HG03159 (cell line): ENCODE results near the gene NINJ1.

ENCODE experiments used
- ATAC-seq: cut with Tn5 transposase; IDR thresholded peaks from one replicate; pipeline ENCODE4 v1.9.1; 2021; ENCODE audit warnings: mild to moderate bottlenecking, moderate library complexity; ENCODE audit not compliant: unreplicated experiment

Gene NINJ1

DNA sequence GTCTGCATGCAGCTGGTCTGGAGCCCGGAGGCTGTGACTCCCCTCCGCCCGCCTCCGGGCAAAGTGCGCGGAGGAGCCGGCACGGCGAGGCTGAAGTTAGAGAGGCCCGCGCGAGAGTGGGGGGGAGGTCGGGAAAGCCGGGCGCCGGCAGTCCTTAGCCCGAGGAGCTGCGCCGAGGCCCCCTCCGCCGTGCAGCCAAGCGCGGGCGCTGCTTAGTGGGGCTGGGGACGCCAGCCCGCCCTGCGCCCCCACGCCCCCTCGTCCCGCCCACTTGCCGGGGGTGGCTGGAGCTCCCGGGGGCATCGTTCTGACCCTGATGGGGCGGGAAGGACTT lies 403 bp downstream of the NINJ1 start:
- ATAC-seq: no peak

DNA sequence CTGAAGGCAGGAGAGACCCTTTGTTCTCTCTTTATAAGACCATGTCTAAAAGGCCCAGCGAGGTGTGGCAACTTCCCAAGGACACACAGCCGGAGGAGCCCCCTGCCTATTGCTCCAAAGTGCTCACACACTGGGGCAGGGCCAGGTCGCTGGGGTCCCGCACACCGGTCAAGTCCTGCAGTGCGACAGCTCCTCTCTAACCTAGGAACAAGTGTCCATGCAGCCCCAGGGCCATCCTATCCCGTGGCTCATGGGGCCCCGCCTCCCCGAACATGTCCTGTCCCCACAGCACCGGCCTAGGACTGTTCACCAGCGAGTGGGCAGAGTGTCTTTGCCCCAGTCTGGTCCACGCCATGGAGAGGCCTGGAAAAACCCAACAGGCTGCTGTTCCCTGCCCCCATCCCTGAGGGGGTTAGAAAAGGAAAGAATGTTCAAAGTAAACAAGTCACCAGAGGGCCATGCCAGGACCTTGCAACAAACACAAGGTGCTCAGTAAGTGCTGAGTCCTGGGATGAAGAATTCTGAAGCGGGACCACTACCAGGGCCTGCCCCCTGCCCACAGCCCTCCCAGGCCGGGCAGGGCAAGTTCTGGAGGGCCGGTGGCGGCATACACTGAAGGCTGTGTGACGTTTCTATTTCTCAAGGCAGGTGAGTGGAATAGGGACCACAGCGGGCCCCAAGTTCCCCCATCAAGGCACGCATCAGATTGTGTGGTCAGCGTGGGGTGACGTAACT lies 938 bp downstream of the NINJ1 start:
- ATAC-seq: peak; percentile 45

DNA sequence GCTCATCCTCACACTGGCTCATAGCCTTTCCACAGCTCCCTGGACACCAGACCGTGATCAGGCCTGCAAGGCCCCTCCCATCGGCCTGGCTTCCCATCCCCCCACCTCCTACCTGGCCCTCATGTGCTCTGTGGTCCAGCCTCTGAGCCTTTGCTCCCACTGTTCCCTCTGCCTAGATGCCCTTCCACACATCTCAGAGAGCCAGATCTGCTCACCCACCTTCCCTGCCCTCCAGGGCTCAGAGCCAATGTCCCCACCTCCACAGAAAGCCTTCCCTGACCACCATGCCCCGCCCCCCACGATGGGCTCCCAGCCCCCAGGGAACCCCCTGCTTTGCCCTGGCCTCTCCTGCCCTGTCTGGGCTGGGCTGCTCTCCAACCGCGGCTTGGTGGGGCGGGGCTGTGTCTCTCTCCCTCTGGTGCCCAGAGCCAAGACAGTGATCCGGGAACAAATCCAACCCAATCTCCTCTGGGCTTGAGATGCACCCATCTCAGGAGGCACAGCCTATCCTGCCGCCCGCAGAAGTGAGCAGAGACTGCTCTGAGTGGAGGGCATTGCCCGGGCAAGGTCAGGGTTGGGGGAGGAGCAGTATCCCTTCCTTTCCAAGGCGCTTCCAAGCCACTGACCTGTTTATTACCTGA lies 1.6 kb downstream of the NINJ1 start:
- no peak for ATAC-seq

DNA sequence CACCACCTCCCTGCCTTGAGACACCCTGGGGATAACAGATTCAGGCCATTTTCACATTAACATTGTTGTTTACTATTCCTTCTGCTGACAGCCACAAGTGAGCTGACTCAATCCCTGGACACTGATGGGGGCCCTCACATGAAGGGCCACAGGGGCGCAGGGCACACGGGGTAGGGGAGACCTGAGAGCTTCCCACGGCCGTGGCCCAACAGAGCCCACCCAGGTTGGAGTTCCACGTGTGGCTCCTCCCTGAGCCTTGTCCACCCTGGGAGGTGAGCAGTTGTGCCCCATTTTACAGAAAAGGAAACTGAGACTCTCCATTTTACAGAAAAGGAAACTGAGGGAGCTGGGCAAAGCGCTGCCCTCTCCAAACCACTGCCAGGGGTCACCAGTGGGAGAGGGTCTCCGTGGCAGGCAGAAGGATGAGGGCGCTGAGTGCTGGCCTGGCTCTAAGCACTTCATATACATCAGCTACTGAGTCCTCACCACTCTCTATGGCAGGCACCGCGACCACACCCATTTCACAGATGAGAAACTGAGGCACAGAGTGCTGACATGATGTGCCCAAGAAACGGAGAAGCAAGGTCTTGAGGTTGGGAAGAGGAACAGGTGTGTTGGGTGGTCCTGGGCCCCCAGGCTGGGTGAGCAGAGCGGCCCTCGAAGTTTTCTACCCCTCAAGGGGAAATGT lies 2.3 kb downstream of the NINJ1 start:
- no peak for ATAC-seq

DNA sequence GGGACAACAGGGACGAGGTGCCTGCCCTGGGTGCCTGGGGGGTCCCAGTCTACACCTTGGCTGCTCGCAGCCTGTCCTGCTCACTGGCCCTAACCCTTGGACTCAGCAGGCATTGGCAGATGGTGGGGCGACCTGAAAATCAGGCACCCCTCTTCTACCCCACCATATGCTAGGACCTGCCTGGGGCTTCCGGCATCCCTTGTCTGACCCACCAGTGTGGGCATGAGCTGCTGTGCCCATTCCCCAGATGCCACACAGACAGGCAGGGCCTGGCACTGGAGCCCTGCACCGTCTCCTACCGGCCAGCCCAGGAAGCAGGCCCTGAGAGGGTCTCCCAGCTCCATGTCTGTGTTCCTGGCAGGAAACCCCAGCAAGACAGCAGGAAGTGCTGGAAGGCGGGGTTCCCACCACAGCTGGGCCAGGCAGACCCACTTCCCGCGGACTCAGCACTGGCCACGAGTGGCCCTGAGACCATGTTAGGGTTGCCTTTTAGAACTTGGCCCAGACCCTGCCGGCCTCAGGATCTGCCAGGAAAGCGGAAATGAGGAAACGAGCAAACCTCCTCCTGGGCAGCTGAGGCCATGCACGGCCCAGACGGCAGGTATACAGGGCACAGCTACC lies 3.1 kb downstream of the NINJ1 start:
- no peak for ATAC-seq

DNA sequence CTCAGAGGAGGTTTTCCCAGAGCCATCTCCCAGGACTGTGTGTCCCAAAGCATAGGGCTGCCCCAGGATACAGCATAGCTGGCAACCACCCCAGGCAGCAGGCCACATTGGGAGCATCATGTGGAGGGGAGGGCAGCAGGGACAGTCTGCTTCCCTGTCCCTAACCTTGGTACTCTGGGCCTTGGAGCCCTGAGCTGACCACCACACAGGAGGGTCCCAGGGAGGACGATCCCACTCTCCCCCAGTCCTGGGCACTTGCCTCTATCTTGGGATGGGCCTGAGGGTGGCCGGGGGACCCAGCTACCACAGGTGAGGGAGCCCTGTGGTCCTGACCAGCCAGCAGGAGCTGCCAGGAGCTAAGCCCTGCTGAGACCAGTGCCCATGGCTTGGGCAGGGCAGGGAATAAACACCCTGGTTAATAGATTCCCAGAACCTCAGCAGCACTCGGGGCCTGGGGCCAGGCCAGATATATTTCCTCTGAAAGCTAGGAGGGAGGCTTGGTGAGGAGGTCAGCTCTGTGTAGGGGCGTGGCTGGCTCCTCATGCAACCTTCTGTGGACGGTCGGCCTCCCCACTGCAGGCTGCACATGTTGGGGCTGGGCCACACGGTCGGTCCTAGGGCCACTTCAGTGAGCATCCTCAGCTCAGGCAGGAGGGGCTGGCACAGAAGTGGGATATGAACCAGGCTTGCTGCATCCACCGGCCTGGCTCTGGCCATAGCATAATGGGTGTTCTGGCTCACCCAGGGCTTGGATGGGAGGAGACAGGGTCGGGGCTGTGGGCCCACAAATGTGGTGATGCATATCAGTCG lies 4.2 kb downstream of the NINJ1 start:
- no peak for ATAC-seq

DNA sequence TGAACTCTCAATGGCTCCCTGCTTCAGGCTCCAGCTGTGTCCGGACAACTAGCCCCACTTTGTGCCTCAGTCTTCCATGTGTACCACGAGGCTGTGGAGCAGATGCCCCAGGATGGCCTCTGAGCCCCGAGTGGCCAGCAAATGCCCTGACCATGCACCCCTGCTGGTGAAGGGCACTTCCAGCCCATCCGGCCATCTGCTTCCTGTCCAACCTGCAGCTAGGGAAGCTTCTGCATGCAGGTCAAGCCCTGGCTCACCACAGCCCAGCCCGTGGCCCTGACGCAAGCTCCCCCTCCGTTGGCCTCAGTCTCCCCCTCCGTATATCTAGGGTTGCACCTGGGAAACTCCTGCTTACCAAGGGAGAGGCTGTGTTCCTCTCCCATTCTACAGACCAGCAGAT lies 4.8 kb downstream of the NINJ1 start:
- no peak for ATAC-seq

DNA sequence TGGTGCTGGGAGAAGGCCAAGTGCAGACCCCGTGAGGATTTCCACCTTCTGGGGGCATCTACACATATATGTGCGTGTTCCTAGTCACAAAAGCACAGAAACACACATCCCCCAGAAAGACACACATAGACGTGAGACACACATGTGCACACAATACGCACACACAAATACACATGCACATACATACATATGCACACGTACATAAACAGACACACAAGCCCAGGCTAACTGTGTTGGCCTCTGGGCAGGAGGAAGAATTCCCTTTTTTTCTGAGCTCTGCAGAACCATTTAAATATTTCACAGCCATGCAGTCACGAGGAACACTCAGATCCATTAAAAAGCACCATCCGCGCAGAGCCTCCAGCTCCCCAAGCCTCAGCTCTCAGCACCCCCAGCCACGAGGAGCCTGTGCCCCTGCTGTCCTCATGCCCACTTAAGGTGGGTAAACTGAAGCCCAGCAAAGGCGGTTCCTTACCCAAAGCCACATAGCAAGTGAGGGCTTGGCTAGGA lies 5.3 kb downstream of the NINJ1 start:
- no peak for ATAC-seq

DNA sequence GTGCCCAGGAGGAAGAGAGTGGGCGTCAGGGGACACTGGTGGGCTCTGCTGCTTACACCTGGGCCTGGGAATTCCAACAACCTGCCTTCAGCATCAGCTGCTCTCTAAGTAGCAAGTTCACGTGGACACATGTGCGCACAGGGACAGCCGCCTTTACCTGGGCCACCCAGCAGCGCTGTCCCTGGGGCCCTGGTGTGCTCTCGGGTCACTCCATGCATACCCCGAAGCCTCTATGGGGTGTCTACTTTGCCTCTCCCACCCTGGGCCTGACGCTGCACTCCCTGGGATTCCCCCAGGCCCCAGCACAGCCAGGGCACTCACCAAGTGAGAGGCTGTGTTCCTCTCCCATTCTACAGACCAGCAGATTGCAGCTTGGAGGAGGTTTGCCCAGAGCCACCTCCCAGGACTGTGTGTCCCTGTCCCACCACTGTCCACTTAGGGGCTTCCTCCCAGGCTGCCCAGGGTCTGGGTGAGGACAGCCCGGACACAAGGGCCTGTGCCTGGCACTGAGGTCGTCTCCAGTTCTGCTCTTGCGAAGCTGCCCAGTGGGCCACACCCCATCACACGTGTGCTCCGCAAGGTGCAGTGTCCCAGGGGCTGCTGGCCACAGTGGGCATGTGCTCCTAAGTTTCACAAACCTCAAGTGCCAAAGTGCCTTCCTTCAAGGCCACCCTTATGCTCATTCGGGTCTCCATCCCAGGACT lies 5.9 kb downstream of the NINJ1 start:
- no peak for ATAC-seq

DNA sequence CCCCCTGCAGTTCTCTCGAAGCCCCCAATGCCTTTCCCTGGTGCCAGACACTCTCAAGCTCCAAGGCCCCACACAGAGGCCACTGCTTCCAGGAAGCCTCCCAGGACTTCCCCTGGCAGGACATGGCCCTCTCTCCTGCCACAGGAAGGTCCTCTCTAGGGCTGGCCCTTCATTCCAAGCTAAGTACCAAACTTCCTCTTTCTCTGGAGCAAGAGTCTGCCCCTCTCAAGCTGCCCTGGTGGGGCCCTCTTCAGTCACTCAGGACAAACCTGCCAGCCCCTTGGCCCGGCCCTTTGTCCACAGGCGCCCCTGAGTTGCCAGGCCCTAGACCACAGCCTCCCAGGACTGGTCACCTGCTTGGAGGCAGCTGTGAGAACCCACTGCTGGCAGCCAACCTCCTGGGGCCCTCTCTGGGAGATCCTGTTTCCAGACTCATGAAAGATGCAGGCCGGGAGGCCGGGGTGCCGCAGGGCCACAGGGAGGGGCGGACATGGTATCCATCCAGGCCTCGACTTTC lies 6.6 kb downstream of the NINJ1 start:
- ATAC-seq: no peak

DNA sequence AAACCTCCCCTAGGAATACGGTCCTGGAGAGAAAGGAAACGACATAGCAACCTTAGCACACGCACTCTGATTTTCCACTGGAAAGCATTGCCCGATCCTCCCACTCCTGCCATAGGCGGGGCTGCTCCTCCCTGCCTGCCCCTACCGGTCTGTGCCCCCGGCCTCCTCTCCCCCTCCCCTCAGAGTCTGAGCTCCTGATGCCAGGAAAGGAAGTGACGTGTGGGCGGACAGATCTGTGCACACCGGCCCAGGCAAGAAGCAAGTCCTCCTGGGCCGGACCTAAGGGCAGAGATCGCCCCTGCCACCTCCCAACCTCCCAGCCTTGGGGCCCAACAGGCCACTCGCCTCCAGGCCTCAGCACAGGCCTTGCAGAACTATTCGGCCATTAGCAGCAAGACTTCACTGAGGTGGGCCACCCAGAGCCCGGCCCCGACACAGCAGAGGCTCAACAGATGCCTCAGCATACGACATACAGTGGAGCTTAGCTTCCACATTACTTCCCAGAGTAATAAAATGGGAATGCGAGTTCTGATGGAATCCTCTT lies 7.2 kb downstream of the NINJ1 start:
- ATAC-seq: no peak

DNA sequence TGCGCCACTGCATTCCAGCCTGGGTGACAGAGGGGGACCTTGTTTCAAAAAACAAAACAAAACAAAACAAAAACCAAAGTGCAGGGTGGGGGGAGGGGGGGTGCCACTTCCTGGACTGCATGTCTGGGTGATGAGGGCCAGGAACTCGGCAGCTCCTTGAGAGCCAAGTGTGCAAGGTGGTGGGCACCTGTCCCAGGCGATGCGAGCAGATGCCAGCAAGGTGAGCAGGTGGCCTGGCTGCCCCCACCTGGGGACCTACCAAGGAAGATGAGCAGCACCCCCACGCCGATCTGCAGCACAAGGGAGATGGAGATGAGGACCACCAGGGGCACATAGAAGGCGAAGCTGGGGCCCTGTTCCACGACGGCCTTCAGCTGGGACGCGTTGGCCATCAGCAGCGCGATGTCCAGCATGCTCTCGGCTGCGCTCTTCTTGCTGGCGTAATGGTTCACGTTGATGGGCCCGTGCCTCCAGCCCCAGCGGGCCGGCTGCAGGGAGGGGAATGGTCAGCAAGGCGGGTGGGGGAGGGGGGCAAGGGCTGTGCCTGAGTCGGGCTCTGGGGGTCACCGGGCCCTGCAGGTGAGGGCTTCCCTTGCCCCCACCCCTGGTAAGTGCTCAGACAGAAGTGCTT lies 7.8 kb downstream of the NINJ1 start:
- ATAC-seq: no peak

DNA sequence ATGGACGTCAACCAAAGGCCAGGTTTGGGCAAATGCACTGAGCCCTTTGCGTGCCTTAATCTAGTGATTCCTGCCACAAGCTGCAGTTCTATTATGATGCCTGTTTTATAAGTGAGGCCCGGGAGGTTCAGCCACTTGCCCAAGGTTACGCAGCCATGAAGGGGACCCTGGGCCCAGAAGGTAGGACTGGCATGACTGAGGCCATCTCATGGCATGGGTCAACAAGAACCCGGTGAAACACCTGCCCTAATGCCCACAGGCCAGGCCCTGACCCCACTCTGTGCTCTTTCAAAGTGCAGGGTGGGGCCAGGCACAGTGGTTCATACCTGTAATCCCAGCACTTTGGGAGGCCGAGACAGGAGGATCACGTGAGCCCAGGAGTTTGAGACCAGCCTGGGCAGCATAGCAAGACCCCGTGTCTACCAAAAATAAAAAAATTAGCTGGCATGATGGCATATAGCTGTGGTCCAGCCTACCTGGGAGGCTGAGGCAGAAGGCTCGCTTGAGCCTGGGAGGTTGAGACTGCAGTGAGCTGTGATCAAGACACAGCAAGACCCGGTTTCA lies 8.6 kb downstream of the NINJ1 start:
- ATAC-seq: no peak

DNA sequence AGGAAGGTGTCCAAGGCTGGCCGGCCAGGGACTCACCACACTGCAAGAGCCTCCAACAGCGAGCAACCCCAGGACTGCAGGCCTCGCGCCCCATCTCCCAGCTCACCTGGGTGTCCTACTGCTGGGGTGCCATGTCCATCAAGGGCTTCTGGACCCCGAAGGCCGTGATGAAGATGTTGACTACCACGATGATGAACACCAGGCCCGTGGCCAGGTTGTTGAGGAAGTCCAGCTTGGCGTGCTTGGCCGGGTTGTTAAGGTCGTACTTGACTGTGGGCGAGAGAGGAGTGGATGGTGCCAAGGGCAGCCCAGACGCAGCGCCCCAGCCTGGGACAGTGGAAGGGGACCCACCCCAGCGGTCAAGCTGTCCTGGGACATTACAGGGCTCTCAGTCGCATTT lies 9.3 kb downstream of the NINJ1 start:
- no peak for ATAC-seq

DNA sequence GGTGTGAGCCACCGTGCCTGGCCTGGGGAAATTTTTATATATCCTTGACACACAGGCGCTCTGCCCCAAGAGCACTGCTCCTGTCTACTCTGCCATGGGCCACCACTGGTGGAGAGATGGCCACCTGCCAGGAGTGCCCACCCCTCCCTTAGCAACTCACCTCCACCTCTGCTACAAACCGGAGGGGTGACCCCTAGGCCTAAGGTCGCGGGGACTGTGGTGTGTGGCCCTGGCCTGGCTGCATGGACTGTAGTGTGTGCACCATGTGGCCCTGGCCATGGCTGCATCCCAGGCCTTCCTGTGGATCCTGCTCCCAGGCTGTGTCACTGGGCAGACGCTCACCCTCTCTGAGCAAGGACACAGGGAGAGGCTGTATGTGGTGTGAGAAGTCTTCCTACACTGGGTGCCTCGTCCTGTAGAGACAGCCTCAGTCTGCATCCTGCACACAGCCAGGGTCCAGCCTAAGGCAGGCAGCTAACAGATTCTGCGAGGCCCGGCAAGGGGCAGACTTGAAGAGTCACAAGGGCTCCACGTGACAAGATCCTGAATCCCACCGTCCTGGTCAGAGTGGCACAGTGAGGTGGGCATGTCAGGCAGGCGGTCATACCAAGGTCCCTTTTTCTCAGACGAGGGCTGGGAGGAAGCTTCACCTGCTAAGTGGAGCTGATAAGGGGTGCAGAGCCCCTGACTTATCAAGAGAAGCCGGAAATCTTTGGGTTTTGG lies 10.3 kb downstream of the NINJ1 start:
- no peak for ATAC-seq

DNA sequence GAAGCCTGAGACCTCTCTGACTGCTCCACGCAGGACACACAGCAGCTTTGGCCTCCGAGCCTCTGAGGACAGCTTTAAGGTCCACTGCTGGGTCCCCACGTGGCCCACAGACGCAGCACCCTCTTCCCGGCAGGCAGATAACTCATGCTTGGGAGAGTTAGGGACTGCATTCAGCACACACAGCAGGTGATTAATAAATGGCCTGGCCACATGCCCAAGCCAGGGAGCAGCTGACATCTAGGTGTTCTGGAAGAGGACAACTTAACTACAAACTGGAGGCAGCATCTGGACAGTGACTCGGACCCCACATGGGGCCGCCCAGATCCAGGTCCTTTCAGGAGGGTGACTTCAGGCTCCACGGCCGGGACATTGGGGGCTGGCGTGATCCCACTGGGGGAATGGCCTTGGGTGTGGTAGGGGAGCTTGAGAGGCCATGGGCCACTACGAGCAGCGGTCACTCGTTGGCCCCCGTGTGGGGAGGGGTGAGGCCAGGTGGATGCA lies 11.3 kb downstream of the NINJ1 start:
- ATAC-seq: no peak

DNA sequence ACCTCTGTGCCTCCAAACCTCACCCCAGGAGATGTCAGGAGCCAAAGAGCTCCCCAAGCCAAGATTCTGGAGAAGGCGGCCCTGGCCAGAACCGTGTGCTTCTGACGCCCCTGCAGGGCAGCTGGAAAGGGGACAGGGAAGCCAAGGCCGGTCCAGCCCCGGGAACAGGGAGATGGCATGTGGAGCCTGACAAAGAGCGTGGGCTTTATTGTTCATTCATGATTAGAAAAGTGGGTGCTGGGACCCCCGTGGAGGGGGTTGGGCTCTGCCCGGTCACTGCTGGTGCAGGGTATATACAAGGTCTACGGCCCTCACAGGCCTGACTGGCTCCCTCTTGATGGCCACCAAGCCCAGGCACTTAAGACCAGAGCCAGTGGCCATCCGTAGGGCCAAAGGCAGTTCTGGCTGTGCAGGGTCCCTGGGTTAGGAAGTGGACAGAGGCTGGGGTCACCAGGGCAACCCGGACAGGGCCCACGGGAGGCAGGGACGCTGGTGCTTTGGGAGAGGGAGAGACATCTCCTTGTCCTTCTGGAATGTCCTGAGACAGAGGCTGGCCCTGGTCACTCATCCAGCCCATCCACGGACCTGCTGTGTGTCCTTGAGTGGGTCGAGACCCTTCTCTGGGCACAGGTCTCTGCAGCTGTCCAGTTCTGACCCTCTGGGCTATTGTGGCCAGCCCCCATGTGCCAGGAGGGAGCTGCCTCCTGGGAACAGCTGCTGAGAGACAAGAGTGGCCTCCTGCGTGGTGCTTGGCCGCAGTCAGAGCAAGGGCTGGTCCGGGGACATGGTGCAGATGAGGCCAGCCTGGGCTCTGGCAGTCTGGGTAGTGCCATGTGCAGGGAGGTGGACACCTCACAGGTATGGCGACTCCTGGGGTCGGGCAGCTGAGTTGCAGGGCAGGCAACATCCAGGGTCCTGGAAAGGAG lies 12.5 kb downstream of the NINJ1 start:
- ATAC-seq: no peak
